Measurements from ENCODE around the gene ZC3H4.

Gene ZC3H4

GRCh38 chr19:47129579-47129978, 16.0 kb upstream of the ZC3H4 start:
- no peak overlapping the region for H3K14ac ChIP-seq (ENCODE audit: low read length)
- no peak overlapping the region for H2BK12ac ChIP-seq (ENCODE audit: low read length)
- H4K12ac ChIP-seq (ENCODE audit: low read depth, low read length) = no peak overlapping the region
- peaks cover 10% of the 10 kb centered on the region for H3K79me1 ChIP-seq (ENCODE audit: low read length)
- no peak overlapping the region for H3K4me2 ChIP-seq (ENCODE audit: low read length)
- H3K4me3 ChIP-seq (ENCODE audit: low read depth, low read length) = no peak overlapping the region
- H2AK5ac ChIP-seq (ENCODE audit: low read length) = no peak overlapping the region
- no peak overlapping the region for H3K27ac ChIP-seq (ENCODE audit: low read depth, low read length)
- no peak for DNase-seq
- peaks cover 16 to 18% of the 10 kb centered on the region in 2 experiments for H3K4me1 ChIP-seq (ENCODE audit: control insufficient read depth in 1 of 2, insufficient read depth in 2 of 2, low read length in 2 of 2)
- no peak overlapping the region for H3K23ac ChIP-seq (ENCODE audit: low read length)
- H2BK5ac ChIP-seq (ENCODE audit: low read depth, low read length, poor library complexity) = no peak overlapping the region
- peak overlapping the region; percentile 82 for H4K8ac ChIP-seq (ENCODE audit: low read depth, low read length)
- no CpG with 5 or more reads among the region's 4 CpGs for WGBS (ENCODE audit: extremely low coverage, insufficient coverage, insufficient read length)
- no peak overlapping the region for H3K4ac ChIP-seq (ENCODE audit: low read depth, low read length)
- H3K36me3 ChIP-seq (ENCODE audit: control insufficient read depth in 1 of 2, insufficient read depth in 2 of 2, low read length in 2 of 2) = peaks cover 1 to 7% of the 10 kb centered on the region in 2 experiments
- no peak overlapping the region for H2AFZ ChIP-seq (ENCODE audit: insufficient read depth, low read length, poor library complexity)
- H3K27me3 ChIP-seq (ENCODE audit: insufficient read depth, low read length) = no peaks in the 10 kb centered on the region
- H3K79me2 ChIP-seq (ENCODE audit: control insufficient read depth, insufficient read depth, low read length, poor library complexity) = peaks cover 22% of the 10 kb centered on the region
- no peak overlapping the region for H3K18ac ChIP-seq (ENCODE audit: low read length)
- no peaks in the 10 kb centered on the region for H3K9me3 ChIP-seq (ENCODE audit: insufficient read depth, low read depth, low read length)
- H4K91ac ChIP-seq (ENCODE audit: low read depth, low read length) = no peak overlapping the region
- no peak overlapping the region for H3K9ac ChIP-seq (ENCODE audit: low read length)
- H2BK120ac ChIP-seq (ENCODE audit: insufficient read depth, low read length, poor library complexity) = no peak overlapping the region

GRCh38 chr19:47125669-47125938, 12.0 kb upstream of the ZC3H4 start:
- Histone ChIP-seq H3K79me1 (ENCODE audit: low read length) (no peaks in the 10 kb centered on the region), H2BK5ac (ENCODE audit: low read depth, low read length, poor library complexity) (no peak overlapping the region), H4K12ac (ENCODE audit: low read depth, low read length) (no peak overlapping the region), H3K36me3 (ENCODE audit: control insufficient read depth in 1 of 2, insufficient read depth in 2 of 2, low read length in 2 of 2) (no peaks in the 10 kb centered on the region), H3K4me1 (ENCODE audit: control insufficient read depth in 1 of 2, insufficient read depth in 2 of 2, low read length in 2 of 2) (peaks cover 3 to 4% of the 10 kb centered on the region in 2 experiments), H3K18ac (ENCODE audit: low read length) (no peak overlapping the region), H3K4me2 (ENCODE audit: low read length) (no peak overlapping the region), H4K8ac (ENCODE audit: low read depth, low read length) (no peak overlapping the region), H4K91ac (ENCODE audit: low read depth, low read length) (no peak overlapping the region), H3K4me3 (ENCODE audit: low read depth, low read length) (no peak overlapping the region), H2BK120ac (ENCODE audit: insufficient read depth, low read length, poor library complexity) (no peak overlapping the region), H3K27me3 (ENCODE audit: insufficient read depth, low read length) (no peaks in the 10 kb centered on the region), H3K79me2 (ENCODE audit: control insufficient read depth, insufficient read depth, low read length, poor library complexity) (no peaks in the 10 kb centered on the region), H2AFZ (ENCODE audit: insufficient read depth, low read length, poor library complexity) (no peak overlapping the region), H3K9me3 (ENCODE audit: insufficient read depth, low read depth, low read length) (no peaks in the 10 kb centered on the region), H3K23ac (ENCODE audit: low read length) (no peak overlapping the region), H3K27ac (ENCODE audit: low read depth, low read length) (no peak overlapping the region), H2BK12ac (ENCODE audit: low read length) (no peak overlapping the region), H3K9ac (ENCODE audit: low read length) (no peak overlapping the region), H3K14ac (ENCODE audit: low read length) (no peak overlapping the region), H2AK5ac (ENCODE audit: low read length) (no peak overlapping the region), H3K4ac (ENCODE audit: low read depth, low read length) (no peak overlapping the region)
- no peak for DNase-seq

GRCh38 chr19:47124937-47125668, 11.5 kb upstream of the ZC3H4 start:
- WGBS (ENCODE audit: extremely low coverage, insufficient coverage, insufficient read length) = no CpG with 5 or more reads among the region's 8 CpGs
- no peak overlapping the region for H3K18ac ChIP-seq (ENCODE audit: low read length)

GRCh38 chr19:47123406-47123805, 9.8 kb upstream of the ZC3H4 start:
- Histone ChIP-seq H4K12ac (ENCODE audit: low read depth, low read length) (no peak overlapping the region), H2BK5ac (ENCODE audit: low read depth, low read length, poor library complexity) (no peak overlapping the region), H2AK5ac (ENCODE audit: low read length) (no peak overlapping the region), H3K4me3 (ENCODE audit: low read depth, low read length) (no peak overlapping the region), H3K14ac (ENCODE audit: low read length) (no peak overlapping the region), H3K9ac (ENCODE audit: low read length) (no peak overlapping the region), H3K27ac (ENCODE audit: low read depth, low read length) (no peak overlapping the region), H3K79me1 (ENCODE audit: low read length) (no peaks in the 10 kb centered on the region), H3K18ac (ENCODE audit: low read length) (no peak overlapping the region), H3K4ac (ENCODE audit: low read depth, low read length) (no peak overlapping the region), H3K36me3 (ENCODE audit: control insufficient read depth in 1 of 2, insufficient read depth in 2 of 2, low read length in 2 of 2) (no peaks in the 10 kb centered on the region), H2AFZ (ENCODE audit: insufficient read depth, low read length, poor library complexity) (no peak overlapping the region), H3K27me3 (ENCODE audit: insufficient read depth, low read length) (no peaks in the 10 kb centered on the region), H3K9me3 (ENCODE audit: insufficient read depth, low read depth, low read length) (no peaks in the 10 kb centered on the region), H3K23ac (ENCODE audit: low read length) (no peak overlapping the region), H4K8ac (ENCODE audit: low read depth, low read length) (no peak overlapping the region), H3K4me2 (ENCODE audit: low read length) (no peak overlapping the region), H3K4me1 (ENCODE audit: control insufficient read depth in 1 of 2, insufficient read depth in 2 of 2, low read length in 2 of 2) (peaks cover 3 to 4% of the 10 kb centered on the region in 2 experiments), H2BK120ac (ENCODE audit: insufficient read depth, low read length, poor library complexity) (no peak overlapping the region), H2BK12ac (ENCODE audit: low read length) (no peak overlapping the region), H3K79me2 (ENCODE audit: control insufficient read depth, insufficient read depth, low read length, poor library complexity) (no peaks in the 10 kb centered on the region), H4K91ac (ENCODE audit: low read depth, low read length) (no peak overlapping the region)
- DNase-seq = no peak
- no CpG with 5 or more reads among the region's 7 CpGs for WGBS (ENCODE audit: extremely low coverage, insufficient coverage, insufficient read length)

More at GRCh38 chr19:47124937-47125668, 11.5 kb upstream of the ZC3H4 start:
- DNase-seq = peak in 1 of 2 donors; percentile 94
- no peaks in the 10 kb centered on the region for H3K27me3 ChIP-seq (ENCODE audit: insufficient read depth, low read length)
- H2AK5ac ChIP-seq (ENCODE audit: low read length) = no peak overlapping the region
- no peak overlapping the region for H2BK5ac ChIP-seq (ENCODE audit: low read depth, low read length, poor library complexity)
- no peak overlapping the region for H3K4me3 ChIP-seq (ENCODE audit: low read depth, low read length)
- no peak overlapping the region for H3K9ac ChIP-seq (ENCODE audit: low read length)
- no peaks in the 10 kb centered on the region for H3K9me3 ChIP-seq (ENCODE audit: insufficient read depth, low read depth, low read length)
- no peak overlapping the region for H3K4ac ChIP-seq (ENCODE audit: low read depth, low read length)
- H2AFZ ChIP-seq (ENCODE audit: insufficient read depth, low read length, poor library complexity) = no peak overlapping the region
- no peak overlapping the region for H3K27ac ChIP-seq (ENCODE audit: low read depth, low read length)
- peaks cover 3 to 4% of the 10 kb centered on the region in 2 experiments for H3K4me1 ChIP-seq (ENCODE audit: control insufficient read depth in 1 of 2, insufficient read depth in 2 of 2, low read length in 2 of 2)
- no peak overlapping the region for H2BK120ac ChIP-seq (ENCODE audit: insufficient read depth, low read length, poor library complexity)
- no peak overlapping the region for H4K12ac ChIP-seq (ENCODE audit: low read depth, low read length)
- H4K8ac ChIP-seq (ENCODE audit: low read depth, low read length) = no peak overlapping the region
- no peak overlapping the region for H4K91ac ChIP-seq (ENCODE audit: low read depth, low read length)
- no peak overlapping the region for H3K23ac ChIP-seq (ENCODE audit: low read length)
- no peak overlapping the region for H3K14ac ChIP-seq (ENCODE audit: low read length)
- no peaks in the 10 kb centered on the region for H3K79me2 ChIP-seq (ENCODE audit: control insufficient read depth, insufficient read depth, low read length, poor library complexity)
- no peaks in the 10 kb centered on the region for H3K36me3 ChIP-seq (ENCODE audit: control insufficient read depth in 1 of 2, insufficient read depth in 2 of 2, low read length in 2 of 2)
- no peak overlapping the region for H3K4me2 ChIP-seq (ENCODE audit: low read length)
- H3K79me1 ChIP-seq (ENCODE audit: low read length) = no peaks in the 10 kb centered on the region
- no peak overlapping the region for H2BK12ac ChIP-seq (ENCODE audit: low read length)

All from trophoblast cell (in vitro differentiated cells and primary cell).